Measurements from ENCODE around the gene DCBLD2. TPM values are rescaled to one million over a fixed set of nuclear protein-coding genes. Genes with fewer than 3 reads are reported as not detected.

The DCBLD2 gene
- total RNA-seq, 1 donor from 2014 or later = 33.9 TPM

- Mint-ChIP-seq H3K36me3 (ENCODE audit: unreplicated experiment) (no peaks in the 10 kb centered on the region), H3K4me1 (ENCODE audit: low read depth, unreplicated experiment) (no peaks in the 10 kb centered on the region), H3K27me3 (ENCODE audit: unreplicated experiment) (peaks cover 5% of the 10 kb centered on the region), H3K9me3 (ENCODE audit: unreplicated experiment) (peaks cover 2% of the 10 kb centered on the region), H3K4me3 (ENCODE audit: unreplicated experiment) (no peak overlapping the region), H3K27ac (ENCODE audit: unreplicated experiment) (no peak overlapping the region)
- TF ChIP-seq CTCF (IDR thresholded peaks at IDR 0.05; ENCODE audit: partially characterized antibody, unreplicated experiment) = no peak
- no peak for DNase-seq
Observed at GRCh38 chr3:98787181-98787580, 114.3 kb downstream of the DCBLD2 start.

GRCh38 chr3:98786364-98787006, 115.0 kb downstream of the DCBLD2 start:
- peaks cover 5% of the 10 kb centered on the region for H3K27me3 Mint-ChIP-seq (ENCODE audit: unreplicated experiment)
- H3K36me3 Mint-ChIP-seq (ENCODE audit: unreplicated experiment) = no peaks in the 10 kb centered on the region
- H3K9me3 Mint-ChIP-seq (ENCODE audit: unreplicated experiment) = peaks cover 2% of the 10 kb centered on the region
- no peak overlapping the region for H3K4me3 Mint-ChIP-seq (ENCODE audit: unreplicated experiment)
- H3K27ac Mint-ChIP-seq (ENCODE audit: unreplicated experiment) = no peak overlapping the region
- DNase-seq = no peak
- H3K4me1 Mint-ChIP-seq (ENCODE audit: low read depth, unreplicated experiment) = no peaks in the 10 kb centered on the region
- no peak for TF ChIP-seq CTCF (IDR thresholded peaks at IDR 0.05; ENCODE audit: partially characterized antibody, unreplicated experiment)

GRCh38 chr3:98784666-98785600, 116.6 kb downstream of the DCBLD2 start:
- TF ChIP-seq CTCF (IDR thresholded peaks at IDR 0.05; ENCODE audit: partially characterized antibody, unreplicated experiment) = no peak
- Mint-ChIP-seq H3K4me1 (ENCODE audit: low read depth, unreplicated experiment) (no peaks in the 10 kb centered on the region), H3K36me3 (ENCODE audit: unreplicated experiment) (no peaks in the 10 kb centered on the region), H3K4me3 (ENCODE audit: unreplicated experiment) (no peak overlapping the region), H3K27me3 (ENCODE audit: unreplicated experiment) (peaks cover 6% of the 10 kb centered on the region), H3K9me3 (ENCODE audit: unreplicated experiment) (peaks cover 2% of the 10 kb centered on the region), H3K27ac (ENCODE audit: unreplicated experiment) (no peak overlapping the region)
- no peak for DNase-seq

GRCh38 chr3:98784042-98784441, 117.5 kb downstream of the DCBLD2 start:
- Mint-ChIP-seq H3K4me3 (ENCODE audit: unreplicated experiment) (no peak overlapping the region), H3K27ac (ENCODE audit: unreplicated experiment) (no peak overlapping the region)
- TF ChIP-seq CTCF (IDR thresholded peaks at IDR 0.05; ENCODE audit: partially characterized antibody, unreplicated experiment) = no peak

More at GRCh38 chr3:98784042-98784441, 117.5 kb downstream of the DCBLD2 start:
- Mint-ChIP-seq H3K4me1 (ENCODE audit: low read depth, unreplicated experiment) (no peaks in the 10 kb centered on the region), H3K27me3 (ENCODE audit: unreplicated experiment) (peaks cover 7% of the 10 kb centered on the region), H3K9me3 (ENCODE audit: unreplicated experiment) (peaks cover 2% of the 10 kb centered on the region), H3K36me3 (ENCODE audit: unreplicated experiment) (no peaks in the 10 kb centered on the region)
- DNase-seq = no peak

All from glutamatergic neuron (in vitro differentiated cells).